HG02943 (cell line): Measurements from ENCODE around the gene UBTD1.
"Not testable (repeated sequence)": the region's sequence is repeated elsewhere in the genome, so short reads cannot be mapped to it uniquely, and the experiment has no call there.

ENCODE experiments used
- ATAC-seq: cut with Tn5 transposase; IDR thresholded peaks from one replicate; pipeline ENCODE4 v1.9.1; 2021; ENCODE audit warnings: mild to moderate bottlenecking, low read depth, moderate library complexity; ENCODE audit not compliant: unreplicated experiment

UBTD1 gene

DNA sequence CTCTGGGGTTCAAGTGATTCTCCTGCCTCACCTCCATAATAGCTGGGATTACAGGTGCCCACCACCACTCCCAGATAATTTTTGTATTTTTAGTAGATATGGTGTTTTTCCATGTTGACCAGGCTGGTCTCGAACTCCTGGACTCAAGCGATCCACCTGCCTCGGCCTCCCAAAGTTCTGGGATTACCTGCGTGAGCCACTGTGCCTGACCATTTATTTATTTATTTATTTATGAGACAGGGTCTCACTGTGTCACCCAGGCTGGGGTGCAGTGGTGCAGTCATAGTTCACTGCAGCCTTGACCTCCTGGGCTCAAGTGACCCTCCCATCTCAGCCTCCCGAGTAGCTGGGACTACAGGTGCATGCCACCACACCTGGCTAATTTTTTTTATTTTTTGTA lies 55.6 kb downstream of the UBTD1 start:
- not testable (repeated sequence) for ATAC-seq

DNA sequence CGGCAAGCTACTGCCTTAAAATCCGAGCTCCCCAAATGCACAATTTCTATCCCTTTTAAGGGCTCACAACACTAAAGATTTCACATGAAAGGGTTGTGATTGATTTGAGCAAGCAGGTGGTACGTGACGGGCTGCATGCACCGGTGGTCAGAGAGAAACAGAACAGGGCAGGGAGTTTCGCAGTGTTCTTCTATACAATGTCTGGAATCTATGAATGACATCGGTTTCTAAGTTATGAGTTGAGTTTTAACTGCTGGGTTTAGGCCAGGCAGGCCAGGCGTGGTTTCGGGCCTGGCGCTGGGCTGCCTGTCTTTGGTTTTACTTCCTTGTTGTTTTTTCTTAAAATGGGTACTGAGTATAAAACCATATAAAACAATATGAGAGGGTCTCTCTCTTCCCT lies 56.8 kb downstream of the UBTD1 start:
- ATAC-seq = not testable (repeated sequence)

DNA sequence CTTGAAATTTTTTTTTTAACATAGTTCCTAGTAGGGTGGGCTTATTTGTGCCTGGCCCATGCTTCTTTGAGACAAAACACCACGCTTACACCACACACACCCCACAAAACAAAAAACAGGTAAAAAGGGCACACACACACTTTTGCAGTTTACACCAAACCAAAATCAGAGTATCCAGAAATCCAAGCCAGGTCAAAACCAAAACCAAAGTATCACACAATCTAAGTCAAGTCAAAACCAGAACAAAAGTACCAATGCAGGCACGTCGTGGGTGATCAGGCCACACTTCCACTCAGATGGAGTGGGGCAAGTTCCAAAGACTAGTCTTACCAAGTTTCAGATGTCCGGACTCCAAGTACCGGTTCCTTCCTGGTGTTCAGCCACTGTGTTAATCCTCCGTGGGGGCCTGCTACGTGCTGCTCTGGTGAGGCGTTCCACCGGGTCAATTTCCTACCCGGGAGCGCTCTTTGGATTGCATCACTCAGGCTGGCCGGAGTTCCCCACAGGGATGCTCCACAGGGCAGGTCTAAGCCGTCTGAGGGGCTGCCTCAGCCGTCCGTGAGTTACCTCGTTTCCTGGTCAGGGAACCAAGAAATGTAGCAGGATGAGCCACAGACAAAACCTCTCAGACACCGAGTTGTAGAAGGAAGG lies 62.1 kb downstream of the UBTD1 start:
- ATAC-seq = not testable (repeated sequence)

DNA sequence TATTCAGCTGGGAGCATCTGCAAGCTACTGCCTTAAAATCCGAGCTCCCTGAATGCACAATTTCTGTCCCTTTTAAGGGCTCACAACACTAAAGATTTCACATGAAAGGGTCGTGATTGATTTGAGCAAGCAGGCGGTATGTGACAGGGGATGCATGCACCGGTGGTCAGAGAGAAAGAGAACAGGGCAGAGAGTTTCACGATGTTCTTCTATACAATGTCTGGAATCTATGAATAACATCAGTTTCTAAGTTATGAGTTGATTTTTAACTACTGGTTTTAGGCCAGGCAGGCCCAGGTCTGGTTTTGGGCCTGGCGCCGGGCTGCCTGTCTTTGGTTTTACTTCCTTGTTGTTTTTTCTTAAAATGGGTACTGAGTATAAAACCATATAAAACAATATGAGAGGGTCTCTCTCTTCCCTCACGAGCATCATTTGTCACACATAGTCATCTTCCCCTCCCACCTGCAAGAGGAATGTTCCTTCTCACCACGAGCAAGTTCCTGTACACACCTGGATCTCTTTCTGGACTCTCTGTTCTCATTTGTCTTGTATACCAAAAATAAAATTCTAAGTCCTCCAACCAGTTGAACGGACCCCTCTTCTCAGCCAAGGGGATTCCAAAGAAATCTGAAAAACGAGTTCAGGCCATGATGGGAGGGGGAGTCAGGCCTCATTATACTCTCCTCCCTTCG lies 62.8 kb downstream of the UBTD1 start:
- ATAC-seq = not testable (repeated sequence)

DNA sequence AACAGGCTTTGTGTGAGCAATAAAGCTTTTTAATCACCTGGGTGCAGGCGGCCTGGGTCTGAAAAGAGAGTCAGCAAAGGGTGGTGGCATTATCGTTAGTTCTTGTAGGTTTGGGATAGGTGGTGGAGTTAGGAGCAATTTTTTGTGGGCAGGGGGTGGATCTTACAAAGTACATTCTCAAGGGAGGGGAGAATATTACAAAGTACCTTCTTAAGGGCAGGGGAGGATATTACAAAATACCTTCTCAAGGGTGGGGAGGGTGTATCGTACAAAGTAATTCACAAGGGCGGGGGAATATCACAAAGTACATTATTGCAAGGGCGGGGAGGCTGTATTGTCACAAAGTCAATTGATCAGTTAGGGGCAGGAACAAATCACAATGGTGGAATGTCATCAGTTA lies 63.6 kb downstream of the UBTD1 start:
- not testable (repeated sequence) for ATAC-seq

DNA sequence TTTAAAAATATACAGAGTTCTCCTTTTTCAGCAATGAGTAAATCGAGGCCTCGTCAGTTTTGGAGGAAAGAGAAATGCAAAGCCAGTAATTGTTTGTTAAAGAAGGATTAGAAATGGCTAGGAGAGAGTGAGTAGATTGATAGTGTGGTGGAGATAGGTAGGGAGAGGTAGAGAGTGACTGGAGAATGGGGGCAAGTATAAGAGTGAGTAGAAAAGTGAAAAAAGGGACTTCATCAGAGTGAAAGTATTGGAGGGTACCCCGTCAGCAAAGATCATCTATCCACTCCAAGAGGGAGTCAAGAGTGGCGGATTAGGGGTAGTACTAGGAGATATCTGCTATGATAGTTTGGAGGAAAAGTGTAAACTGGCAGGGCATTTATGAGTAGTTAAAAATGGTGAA lies 64.6 kb downstream of the UBTD1 start:
- ATAC-seq = no peak

DNA sequence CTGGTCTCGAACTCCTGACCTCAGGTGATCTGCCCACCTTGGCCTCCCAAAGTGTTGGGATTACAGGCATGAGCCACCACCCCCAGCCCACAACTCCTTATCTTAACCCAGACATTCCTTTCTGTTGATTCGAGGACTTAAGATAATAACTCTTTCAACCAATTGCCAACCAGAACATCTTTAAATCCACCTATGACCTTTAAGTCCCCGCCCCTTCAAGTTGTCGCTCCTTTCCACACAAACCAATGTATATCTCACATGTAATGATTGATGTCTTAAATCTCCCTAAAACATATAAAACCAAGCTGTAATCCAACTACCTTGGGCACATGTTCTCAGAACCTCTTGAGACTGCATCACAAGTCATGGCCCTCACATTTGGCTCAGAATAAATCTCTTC lies 66.1 kb downstream of the UBTD1 start:
- no peak for ATAC-seq

DNA sequence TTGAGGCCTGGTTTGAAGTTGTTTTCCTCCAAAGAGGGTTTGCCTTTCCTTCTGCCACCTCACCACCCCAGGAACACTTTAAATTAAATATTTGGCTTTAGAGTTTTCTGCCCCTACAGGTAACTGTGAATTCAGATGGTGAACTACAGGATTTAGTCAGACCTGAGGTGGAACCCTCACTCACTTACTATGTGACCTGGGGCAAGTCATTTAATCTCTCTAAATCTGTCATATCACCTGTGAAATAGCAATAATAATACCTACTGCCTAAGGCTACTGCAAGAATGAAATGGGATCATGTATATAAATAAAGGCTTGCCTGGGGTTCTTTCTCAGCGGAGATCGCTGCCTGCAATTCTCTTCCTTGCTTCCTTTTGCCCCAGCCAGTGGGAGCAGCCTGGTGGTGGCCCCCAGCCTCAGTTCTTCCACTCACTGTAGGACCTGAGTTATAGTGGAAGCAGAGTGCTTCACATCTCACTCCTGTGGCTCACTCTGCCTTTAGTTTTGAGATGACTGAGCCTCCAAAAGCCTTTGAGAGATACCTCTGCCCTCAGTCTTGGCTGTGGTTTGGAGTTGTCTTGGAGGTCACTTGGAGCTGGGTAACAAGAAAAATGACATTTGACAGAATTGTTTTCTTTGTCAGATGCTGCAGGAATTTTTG lies 67.7 kb downstream of the UBTD1 start:
- no peak for ATAC-seq

DNA sequence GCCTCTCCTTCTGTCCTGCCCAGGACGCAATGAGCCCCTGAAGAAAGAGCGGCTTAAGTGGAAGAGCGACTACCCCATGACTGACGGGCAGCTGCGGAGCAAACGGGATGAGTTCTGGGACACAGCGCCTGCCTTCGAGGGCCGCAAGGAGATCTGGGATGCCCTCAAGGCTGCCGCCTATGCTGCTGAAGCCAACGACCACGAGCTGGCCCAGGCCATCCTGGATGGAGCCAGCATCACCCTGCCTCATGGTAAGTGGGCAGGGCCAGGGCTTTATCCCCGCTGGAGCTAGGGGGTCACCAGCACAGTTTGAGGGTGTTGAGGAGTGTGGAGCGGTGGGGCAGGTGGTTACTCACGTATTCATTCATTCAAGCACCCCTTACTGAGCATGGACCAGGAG lies 69.2 kb downstream of the UBTD1 start:
- ATAC-seq = no peak

DNA sequence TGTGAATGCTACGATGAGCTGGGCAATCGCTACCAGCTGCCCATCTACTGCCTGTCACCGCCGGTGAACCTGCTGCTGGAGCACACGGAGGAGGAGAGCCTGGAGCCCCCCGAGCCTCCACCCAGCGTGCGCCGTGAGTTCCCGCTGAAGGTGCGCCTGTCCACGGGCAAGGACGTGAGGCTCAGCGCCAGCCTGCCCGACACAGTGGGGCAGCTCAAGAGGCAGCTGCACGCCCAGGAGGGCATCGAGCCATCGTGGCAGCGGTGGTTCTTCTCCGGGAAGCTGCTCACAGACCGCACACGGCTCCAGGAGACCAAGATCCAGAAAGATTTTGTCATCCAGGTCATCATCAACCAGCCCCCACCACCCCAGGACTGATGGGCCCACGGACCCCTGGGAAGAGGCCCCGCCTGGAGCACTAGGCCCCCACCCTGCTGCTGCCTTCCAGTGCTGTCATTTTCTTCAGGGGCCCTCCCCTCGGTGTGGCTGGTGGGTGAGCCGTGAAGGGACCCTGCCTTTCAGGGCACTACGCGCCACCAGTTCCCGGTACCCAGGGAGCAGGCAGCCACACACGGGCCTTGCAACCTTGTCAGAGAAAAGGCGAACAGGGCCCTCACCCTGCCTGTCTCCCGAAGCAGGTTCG lies 71.5 kb downstream of the UBTD1 start:
- ATAC-seq = no peak

DNA sequence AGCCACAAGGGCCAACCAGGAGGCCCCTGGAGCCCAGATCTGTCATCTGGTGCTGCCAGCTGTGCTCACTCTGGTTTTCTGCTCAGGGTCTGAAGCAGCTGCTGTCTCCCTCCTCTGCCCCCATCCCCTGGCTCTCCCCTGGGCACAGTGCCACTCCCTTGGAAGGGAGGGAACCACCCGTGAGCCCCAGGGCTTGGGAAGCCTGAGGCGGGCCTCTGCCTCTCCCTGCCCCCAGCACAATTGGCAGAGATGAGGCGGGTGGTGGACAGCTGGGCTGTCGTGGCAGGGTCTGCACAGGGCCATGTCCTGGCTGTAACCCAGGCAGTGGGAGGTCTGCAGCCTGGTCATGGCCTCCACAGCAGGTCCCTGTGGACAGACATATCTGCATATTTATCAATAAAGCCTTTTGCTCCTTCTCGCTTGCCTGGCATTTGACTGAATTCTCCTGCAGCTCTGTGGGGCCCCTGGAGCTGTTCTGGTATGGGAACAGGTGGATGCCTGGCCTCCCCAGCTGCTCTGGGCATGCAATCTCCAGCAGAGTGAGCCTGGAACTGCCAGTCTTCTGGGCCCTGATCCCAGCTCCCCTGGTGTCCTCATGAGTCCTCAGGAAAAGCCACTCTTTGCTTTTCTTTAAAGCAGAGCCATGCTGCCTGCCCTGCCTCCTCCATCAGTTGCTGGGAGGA lies 72.2 kb downstream of the UBTD1 start:
- no peak for ATAC-seq

DNA sequence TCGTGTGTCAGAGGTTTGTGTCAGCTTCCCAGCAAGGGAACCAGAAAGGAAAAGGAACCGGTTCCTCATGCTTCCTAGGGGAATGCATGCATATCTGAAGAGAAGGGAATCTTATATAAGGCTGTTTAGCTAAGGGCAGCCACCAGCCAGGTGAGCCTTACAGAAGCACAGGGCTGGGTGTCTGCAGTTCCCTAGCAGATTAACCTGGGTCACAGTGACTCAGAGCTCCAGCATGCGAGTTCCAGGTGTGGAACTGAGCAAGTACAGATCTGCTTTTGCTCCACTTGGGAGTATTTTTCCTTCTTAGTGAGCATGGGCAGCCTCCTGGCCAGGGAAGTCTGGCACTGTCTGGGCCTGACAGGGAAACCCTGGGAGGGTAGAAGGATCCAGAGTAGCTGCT lies 72.9 kb downstream of the UBTD1 start:
- ATAC-seq = no peak

DNA sequence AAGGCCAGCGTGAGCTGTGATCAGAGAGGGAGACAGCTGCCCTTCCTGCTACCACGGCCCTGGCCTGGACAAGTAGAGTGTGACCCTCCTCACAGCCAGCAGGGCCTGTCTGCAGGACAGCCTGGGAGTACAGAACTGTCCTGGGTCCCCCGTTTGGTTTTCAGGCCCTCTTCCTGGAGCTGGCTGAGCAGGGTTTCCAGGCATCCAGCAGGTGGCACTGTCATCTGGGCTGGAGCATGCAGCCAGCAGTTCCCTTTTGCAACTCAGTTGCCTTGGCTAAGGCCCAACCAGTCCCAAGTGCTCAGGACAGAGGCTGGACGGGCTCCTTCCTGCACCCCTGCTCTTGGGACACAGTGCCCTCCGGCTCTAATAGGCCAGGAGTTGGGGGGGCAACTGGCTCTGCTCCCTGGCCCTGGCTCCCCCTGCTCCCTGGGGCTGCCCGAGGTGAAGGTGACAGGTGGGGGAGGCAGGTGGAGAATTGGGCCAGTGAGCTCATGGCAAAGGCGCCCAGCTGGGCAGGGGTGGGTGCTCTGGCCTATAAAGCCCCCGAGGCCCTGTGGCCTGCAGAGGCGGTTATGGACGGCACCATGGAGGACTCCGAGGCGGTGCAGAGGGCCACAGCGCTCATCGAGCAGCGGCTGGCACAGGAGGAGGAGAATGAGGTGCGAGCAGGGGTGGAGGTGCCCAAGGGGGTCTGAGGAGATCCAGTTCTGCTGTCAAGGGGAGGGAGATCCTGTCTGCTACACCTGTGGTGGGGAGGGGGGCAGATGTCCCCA lies 73.7 kb downstream of the UBTD1 start, which contains the start of gene ANKRD2:
ANKRD2 (plus strand) TSS at position 566 of the 776 bp plus-strand sequence; CDS start at position 576, 10 bp downstream.
- no peak for ATAC-seq

DNA sequence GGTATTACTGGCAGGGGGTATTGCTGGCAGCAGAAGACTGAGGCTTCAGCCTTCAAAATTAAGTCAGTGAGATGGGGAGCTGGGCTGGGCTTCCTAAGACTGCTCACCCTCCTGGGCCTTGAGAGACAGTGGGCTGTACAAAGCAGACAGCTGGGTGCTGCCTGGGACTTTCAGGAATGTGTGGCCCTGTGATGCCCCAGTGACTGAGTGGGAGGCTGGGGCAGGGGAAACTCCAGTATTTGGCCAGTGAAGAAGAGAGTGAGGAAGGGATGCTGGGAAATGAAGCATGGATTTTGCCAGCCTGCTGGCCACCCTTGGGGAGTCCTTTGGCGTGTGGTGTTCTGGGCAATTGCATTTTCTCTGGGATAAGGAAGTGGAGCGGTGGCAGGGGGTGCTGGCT lies 74.3 kb downstream of the UBTD1 start:
- no peak for ATAC-seq

DNA sequence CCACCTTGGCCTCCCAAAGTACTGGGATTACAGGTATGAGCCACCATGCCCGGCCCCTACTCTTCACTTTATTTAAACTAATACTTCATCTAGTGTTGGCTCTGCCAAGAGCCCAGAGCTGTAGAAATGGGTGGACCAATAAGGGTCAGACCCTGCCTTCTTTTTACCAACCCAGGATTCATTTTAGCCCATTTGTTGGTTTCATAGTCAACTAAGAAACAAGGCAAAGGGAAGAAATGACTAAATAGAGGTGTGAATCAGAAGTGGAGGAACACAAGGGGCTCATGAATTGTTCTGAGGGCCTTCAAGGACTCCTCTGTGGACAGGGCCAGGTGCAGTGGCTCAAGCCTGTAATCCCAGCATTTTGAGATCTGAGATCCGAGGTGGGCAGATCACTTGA lies 74.9 kb downstream of the UBTD1 start:
- ATAC-seq = no peak

DNA sequence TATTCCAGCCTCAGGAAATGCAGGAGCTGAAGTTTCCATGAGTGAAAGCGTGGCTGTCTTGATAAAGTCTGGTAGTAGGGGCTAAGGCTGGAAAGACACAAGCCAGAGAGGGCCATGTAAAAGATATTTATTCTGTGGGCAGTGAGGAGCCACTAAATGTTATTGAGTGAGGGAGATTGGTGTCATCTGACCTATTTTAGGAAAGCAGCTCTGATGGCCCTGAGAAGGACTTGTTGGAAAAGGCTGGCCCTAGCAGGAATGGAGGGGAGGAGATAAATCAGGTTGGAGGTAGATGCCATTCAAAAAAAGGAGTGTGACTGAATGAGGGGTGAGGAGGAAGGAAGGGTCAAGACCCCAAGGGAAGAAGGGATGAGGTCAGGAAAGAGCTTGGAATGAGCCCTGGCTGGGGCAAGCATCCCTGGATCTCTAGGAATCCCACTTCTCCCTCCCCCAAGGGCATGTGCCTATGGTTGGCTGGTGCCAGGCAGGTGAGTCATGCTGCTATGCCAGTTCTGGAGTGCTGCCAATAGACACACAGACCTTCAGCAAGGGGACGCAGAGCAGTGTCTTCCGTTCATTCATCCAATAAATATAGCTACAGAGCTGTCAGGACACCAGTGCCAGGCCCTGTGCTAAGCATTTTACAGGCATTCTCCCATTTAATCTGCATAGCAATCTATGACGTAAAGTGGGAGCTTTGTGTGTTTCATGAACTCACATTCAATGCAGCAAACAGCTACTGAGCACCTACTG lies 75.8 kb downstream of the UBTD1 start:
- ATAC-seq = no peak

DNA sequence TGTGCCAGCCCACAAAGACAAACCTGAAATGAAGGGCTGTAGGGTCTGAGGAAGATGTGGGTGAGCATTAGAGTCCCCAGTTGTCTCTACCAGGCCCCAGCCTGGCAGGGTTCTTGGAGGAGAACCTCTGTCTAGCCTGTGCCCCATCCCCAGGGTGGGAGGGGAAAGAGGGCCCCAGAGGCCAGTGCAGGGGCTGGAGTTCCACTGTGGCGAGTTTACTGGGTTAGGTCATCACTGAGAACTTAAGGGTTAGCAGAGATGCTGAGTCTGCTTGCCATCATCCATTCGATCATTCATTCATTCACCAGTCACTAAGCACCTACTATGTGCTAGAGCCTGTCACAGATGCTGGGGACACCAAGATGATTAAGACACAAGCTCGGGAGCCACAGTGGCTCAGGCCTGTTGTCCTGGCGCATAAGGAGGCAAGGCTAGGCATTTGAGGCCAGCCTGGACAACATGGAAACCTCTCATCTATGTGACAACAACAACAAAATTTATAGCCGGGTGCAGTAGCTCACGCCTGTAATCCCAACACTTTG lies 76.5 kb downstream of the UBTD1 start:
- no peak for ATAC-seq

DNA sequence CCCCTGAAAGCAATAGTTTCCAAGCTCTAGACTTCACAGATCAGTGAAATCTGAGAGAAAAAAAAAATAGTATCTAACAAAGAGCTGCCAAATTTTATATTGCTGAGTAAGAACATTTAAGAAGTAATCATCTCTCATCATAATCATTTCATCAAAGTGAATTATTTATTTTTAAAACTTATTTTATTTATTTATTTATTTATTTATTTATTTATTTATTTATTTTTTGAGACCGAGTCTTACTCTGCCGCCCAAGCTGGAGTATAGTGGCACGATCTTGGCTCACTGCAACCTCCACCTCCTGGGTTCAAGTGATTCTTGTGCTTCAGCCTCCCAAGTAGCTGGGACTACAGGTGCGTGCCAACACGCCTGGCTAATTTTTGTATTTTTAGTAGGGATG lies 77.8 kb downstream of the UBTD1 start:
- not testable (repeated sequence) for ATAC-seq

DNA sequence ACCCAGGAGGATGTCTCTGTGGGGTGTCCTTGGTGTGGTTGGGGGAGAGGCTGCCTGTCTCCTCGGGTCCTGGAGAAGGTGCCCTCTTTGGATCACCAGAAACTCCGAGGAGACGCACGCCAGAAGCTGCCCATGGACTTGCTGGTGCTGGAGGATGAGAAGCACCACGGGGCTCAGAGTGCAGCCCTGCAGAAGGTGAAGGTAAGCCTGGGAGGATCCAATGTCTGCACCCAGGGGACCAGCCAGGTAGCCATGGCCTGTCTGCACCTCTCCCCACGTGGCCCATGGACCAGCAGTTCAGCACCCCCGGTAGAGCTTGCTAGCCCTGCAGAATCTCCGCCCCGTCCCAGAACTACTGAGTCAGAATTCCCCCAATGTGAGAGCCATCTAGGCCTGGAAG lies 79.0 kb downstream of the UBTD1 start:
- ATAC-seq = no peak
